ENCODE data around the gene RNF166.

- no peak for TF ChIP-seq CTCF (IDR thresholded peaks at IDR 0.05; ENCODE audit: low read depth, low read length, poor library complexity, severe bottlenecking)
- no peak for TF ChIP-seq EZH2phosphoT487 (IDR thresholded peaks at IDR 0.05; ENCODE audit: borderline replicate concordance, low read length)
Measured at GRCh38 chr16:88655733-88656281, 50.4 kb downstream of the RNF166 start.

Measured in DOHH2 (cell line).